HepG2 (cell line): ENCODE measurements around the gene DYNC2I2. TPM values are rescaled to one million over a fixed set of nuclear protein-coding genes. Genes with fewer than 3 reads are reported as not detected.

Experiments
- ARHGAP35 ChIP-seq: sonication (generic); formaldehyde crosslinking; IDR thresholded peaks from 2 replicates; pipeline ENCODE4 v1.9.0; 2022; ENCODE audit warnings: mild to moderate bottlenecking, inconsistent platforms, moderate library complexity, missing genetic modification reagents, borderline replicate concordance
- ASH2L ChIP-seq: fragments of 300-600, 200-600 bp; sonication (generic); IDR thresholded peaks from 2 replicates; pipeline ENCODE4 v1.7.0; 2017; ENCODE audit warnings: low read depth, mild to moderate bottlenecking, moderate library complexity, mixed read lengths, low read length; ENCODE audit not compliant: insufficient read length
- GFI1 ChIP-seq: sonication (generic); formaldehyde crosslinking; IDR thresholded peaks from 2 replicates; pipeline ENCODE4 v1.5.0; 2020; ENCODE audit warnings: missing genetic modification reagents, mild to moderate bottlenecking, borderline replicate concordance
- MEF2D ChIP-seq: sonication (generic); formaldehyde crosslinking; IDR thresholded peaks from 2 replicates; pipeline ENCODE4 v1.5.1; 2020; ENCODE audit warnings: mild to moderate bottlenecking, missing genetic modification reagents
- MXD4 ChIP-seq: IDR thresholded peaks from 2 replicates; pipeline ENCODE4 v1.6.1; 2016; ENCODE audit warnings: mild to moderate bottlenecking, missing biosample characterization, missing genetic modification reagents
- RARG ChIP-seq: sonication (generic); formaldehyde crosslinking; IDR thresholded peaks from 2 replicates; pipeline ENCODE4 v1.4.0; 2020; ENCODE audit warnings: low read depth, mild to moderate bottlenecking, missing genetic modification reagents
- RBFOX2 ChIP-seq: fragments of 200-400 bp; formaldehyde crosslinking; IDR thresholded peaks from 2 replicates; pipeline ENCODE4 v1.6.1; 2017; ENCODE audit warnings: low read depth, mild to moderate bottlenecking, low read length
- RNF219 ChIP-seq: sonication (generic); formaldehyde crosslinking; IDR thresholded peaks from 2 replicates; pipeline ENCODE4 v1.5.0; 2020; ENCODE audit warnings: mild to moderate bottlenecking, missing genetic modification reagents
- SCMH1 ChIP-seq: sonication (generic); formaldehyde crosslinking; IDR thresholded peaks from 2 replicates; pipeline ENCODE4 v1.9.0; 2021; ENCODE audit warnings: missing genetic modification reagents, mild to moderate bottlenecking, borderline replicate concordance
- ZMAT3 ChIP-seq: sonication (generic); formaldehyde crosslinking; conservative IDR thresholded peaks from 2 replicates; pipeline ENCODE4 v1.7.0; 2021; ENCODE audit warnings: missing genetic modification reagents
- ZNF232 ChIP-seq: sonication (generic); formaldehyde crosslinking; IDR thresholded peaks from 2 replicates; pipeline ENCODE4 v1.4.0; 2020; ENCODE audit warnings: missing genetic modification reagents, borderline replicate concordance
- ZNF337 ChIP-seq: sonication (generic); formaldehyde crosslinking; IDR thresholded peaks from 2 replicates; pipeline ENCODE4 v1.5.1; 2020; ENCODE audit warnings: missing genetic modification reagents, low read depth, mild to moderate bottlenecking, borderline replicate concordance
- ZNF407 ChIP-seq: sonication (generic); formaldehyde crosslinking; IDR thresholded peaks from one replicate; pipeline ENCODE4 v1.5.1; 2020; ENCODE audit warnings: mild to moderate bottlenecking, missing genetic modification reagents; ENCODE audit errors: not compliant biosample characterization
- ZNF563 ChIP-seq: sonication (generic); formaldehyde crosslinking; IDR thresholded peaks from 2 replicates; pipeline ENCODE4 v1.8.0; 2022; ENCODE audit warnings: mild to moderate bottlenecking, moderate library complexity, missing genetic modification reagents
- ZNF605 ChIP-seq: sonication (generic); formaldehyde crosslinking; IDR thresholded peaks from 2 replicates; pipeline ENCODE4 v1.8.0; 2022; ENCODE audit warnings: mild to moderate bottlenecking, missing genetic modification reagents
- ZNF746 ChIP-seq: sonication (generic); formaldehyde crosslinking; IDR thresholded peaks from 2 replicates; pipeline ENCODE4 v1.8.0; 2022; ENCODE audit warnings: mild to moderate bottlenecking, missing genetic modification reagents
- ZNF776 ChIP-seq: sonication (generic); formaldehyde crosslinking; IDR thresholded peaks from 2 replicates; pipeline ENCODE4 v1.4.0; 2020; ENCODE audit warnings: mild to moderate bottlenecking, missing genetic modification reagents
- polyA plus RNA-seq, 8 experiments: library from polyadenylated mRNA; depleted of rRNA in 3 of 8; stranded (reverse) in 7 of 8; unstranded in 1 of 8; fragments of >200 nt; fragmentation: Illumina TruSeq in 4 of 8; extraction: Trizol in 4 of 8; gene quantifications; 2 replicates each; pipeline versions ENCODE4 v1.2.1 to v1.2.3, GENCODE V29; 2011 to 2016; ENCODE audit warnings: low read depth in 4 of 8, missing spikeins in 1 of 8, mixed read lengths in 1 of 8; ENCODE audit not compliant: insufficient read depth in 1 of 8
- total RNA-seq, 5 experiments: library from RNA; depleted of rRNA; stranded (reverse); fragments of >200 nt; fragmentation: Illumina TruSeq; extraction: Trizol; gene quantifications; 2 replicates each; pipeline ENCODE4 v1.2.3, GENCODE V29; 2016; ENCODE audit warnings: low read depth in 1 of 5
- TF ChIP-seq, protein P1 (sequence below): IDR thresholded peaks from 2 replicates; pipeline ENCODE4 v1.6.1; 2016; ENCODE audit warnings: low read depth

Gene DYNC2I2
- total and polyA plus RNA-seq, 2 of the 13 experiments (the other 11 are each of a cell fraction or from before 2014, with no cell fraction given), result 13.7 to 40.2 TPM

DNA sequence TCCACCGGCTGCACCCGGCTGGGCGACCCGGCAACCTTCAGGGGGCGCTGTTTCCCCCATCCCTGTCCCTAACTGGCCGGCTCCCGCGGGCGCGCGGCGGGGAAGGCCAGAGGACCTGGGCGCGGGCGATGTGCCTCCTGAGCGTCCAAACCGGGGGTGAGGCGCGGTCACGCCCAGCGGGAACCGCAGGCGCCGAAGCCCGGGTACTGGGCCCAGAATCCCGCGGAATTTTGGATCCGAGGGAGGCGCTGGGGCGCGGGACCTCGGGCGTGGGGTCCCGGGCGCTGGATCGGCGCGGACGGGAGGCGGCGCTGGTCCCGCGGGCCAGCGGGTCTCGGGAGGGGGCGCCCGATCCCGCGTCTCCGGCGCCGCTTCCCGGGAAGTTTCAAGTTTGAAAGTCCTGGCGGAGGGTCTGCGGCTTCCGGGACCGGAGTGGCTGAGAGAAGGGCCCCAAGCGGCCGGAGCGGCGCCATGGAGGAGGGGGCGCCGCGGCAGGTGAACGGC, 45.9 kb upstream of the DYNC2I2 start, which contains the start of gene PKN3 (continued):
- TF ChIP-seq ZNF563 (CRISPR knock-in tag) (peak; percentile 63; the same call in 1 of the 2 replicates), RBFOX2 (peak; percentile 79), ARHGAP35 (CRISPR knock-in tag) (no peak; the same call in 1 of the 2 replicates), ZNF776 (CRISPR knock-in tag) (0 out of 2 replicates have a peak, but pooled peaks have one; percentile 21), MXD4 (CRISPR knock-in tag) (0 out of 2 replicates have a peak, but pooled peaks have one; percentile 44), ZNF232 (no peak), RNF219 (CRISPR knock-in tag) (no peak), ZNF605 (CRISPR knock-in tag) (peak; percentile 29; the same call in 1 of the 2 replicates), ZNF337 (no peak), SCMH1 (no peak), ZNF407 (peak; percentile 28), GFI1 (CRISPR knock-in tag) (peak; percentile 47; the same call in 1 of the 2 replicates), MEF2D (CRISPR knock-in tag) (peak; percentile 56; the same call in 1 of the 2 replicates), ZMAT3 (CRISPR knock-in tag) (peak; percentile 77; the same call in 1 of the 2 replicates), ASH2L (peak; percentile 74), RARG (CRISPR knock-in tag) (no peak), ZNF746 (no peak)
- TF ChIP-seq, protein P1, sequence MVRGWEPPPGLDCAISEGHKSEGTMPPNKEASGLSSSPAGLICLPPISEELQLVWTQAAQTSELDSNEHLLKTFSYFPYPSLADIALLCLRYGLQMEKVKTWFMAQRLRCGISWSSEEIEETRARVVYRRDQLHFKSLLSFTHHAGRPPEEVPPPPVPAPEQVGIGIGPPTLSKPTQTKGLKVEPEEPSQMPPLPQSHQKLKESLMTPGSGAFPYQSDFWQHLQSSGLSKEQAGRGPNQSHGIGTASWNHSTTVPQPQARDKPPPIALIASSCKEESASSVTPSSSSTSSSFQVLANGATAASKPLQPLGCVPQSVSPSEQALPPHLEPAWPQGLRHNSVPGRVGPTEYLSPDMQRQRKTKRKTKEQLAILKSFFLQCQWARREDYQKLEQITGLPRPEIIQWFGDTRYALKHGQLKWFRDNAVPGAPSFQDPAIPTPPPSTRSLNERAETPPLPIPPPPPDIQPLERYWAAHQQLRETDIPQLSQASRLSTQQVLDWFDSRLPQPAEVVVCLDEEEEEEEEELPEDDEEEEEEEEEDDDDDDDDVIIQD, result no peak
